Gastroesophageal sphincter (tissue), 4 donors: Measurements from ENCODE around the gene ZNF396. TPM values are rescaled to one million over a fixed set of nuclear protein-coding genes. Genes with fewer than 3 reads are reported as not detected.

ENCODE experiments used
- ATAC-seq: fragments of 150-250 bp; one replicate; pipeline ENCODE4 v1.9.1; 2016; ENCODE audit warnings: mild to moderate bottlenecking, moderate library complexity
- H3K27ac ChIP-seq, 4 donors: fragments of 200-600 bp; sonication (generic) in 3 of 4; 1 replicate in 3 of 4; 2 replicates in 1 of 4; pipeline ENCODE4 v1.5.1; 2016 to 2019
- H3K27me3 ChIP-seq: fragments of 200-600 bp; sonication (generic); one replicate; pipeline ENCODE4 v1.5.1; 2019
- H3K36me3 ChIP-seq, 2 donors: fragments of 200-600 bp; sonication (generic); one replicate each; pipeline ENCODE4 v1.5.1; 2019; ENCODE audit warnings: control low read depth in 1 of 2
- H3K4me1 ChIP-seq, 3 donors: fragments of 200-600 bp; sonication (generic); 1 replicate in 2 of 3; 2 replicates in 1 of 3; pipeline ENCODE4 v1.5.1; 2016 to 2019; ENCODE audit warnings: control low read depth in 2 of 3
- H3K4me3 ChIP-seq, 2 donors: fragments of 200-600 bp; sonication (generic); one replicate each; pipeline ENCODE4 v1.5.1; 2019; ENCODE audit warnings: mild to moderate bottlenecking in 1 of 2, moderate library complexity in 1 of 2
- H3K9me3 ChIP-seq, 3 donors: fragments of 200-600 bp; sonication (generic); one replicate each; pipeline ENCODE4 v1.5.1; 2017 to 2019; ENCODE audit warnings: control low read depth in 2 of 3
- EP300 ChIP-seq: sonication (generic); formaldehyde crosslinking; IDR thresholded peaks from one replicate; pipeline ENCODE4 v1.6.1; 2017; ENCODE audit warnings: antibody characterized with exemption, mild to moderate bottlenecking
- POLR2A ChIP-seq, 2 donors: fragments of 450-650 bp; IDR thresholded peaks; one replicate each; pipeline ENCODE4 v1.6.1; 2017; ENCODE audit warnings: antibody characterized with exemption in 2 of 2, mild to moderate bottlenecking in 2 of 2, moderate library complexity in 1 of 2
- POLR2AphosphoS5 ChIP-seq: sonication (generic); formaldehyde crosslinking; IDR thresholded peaks from one replicate; pipeline ENCODE4 v1.6.1; 2017; ENCODE audit warnings: antibody characterized with exemption
- WGBS, 2 donors: methylation state at CpG; one replicate each; pipeline ENCODE4 v1.1.5; 2018; ENCODE audit warnings: low coverage in 1 of 2; 5-methylcytosine and 5-hydroxymethylcytosine counted together
- total RNA-seq, 4 donors: library from RNA; depleted of rRNA; stranded (reverse); fragments of >200 nt; gene quantifications; one replicate each; pipeline ENCODE4 v1.1.0, GENCODE V29; 2016
- TF ChIP-seq, protein P1 (sequence below), 4 experiments: fragments of 200-600 bp in 2 of 4; fragments of 450-650 bp in 2 of 4; sonication (generic) in 1 of 4; IDR thresholded peaks; one replicate each; pipeline ENCODE4 v1.5.1; 2017 to 2019; ENCODE audit warnings: antibody characterized with exemption in 4 of 4, mild to moderate bottlenecking in 2 of 4, moderate library complexity in 2 of 4

Gene ZNF396
- total RNA-seq, 4 donors from 2014 or later = 2.2 to 4.1 (median 3.1) TPM

DNA sequence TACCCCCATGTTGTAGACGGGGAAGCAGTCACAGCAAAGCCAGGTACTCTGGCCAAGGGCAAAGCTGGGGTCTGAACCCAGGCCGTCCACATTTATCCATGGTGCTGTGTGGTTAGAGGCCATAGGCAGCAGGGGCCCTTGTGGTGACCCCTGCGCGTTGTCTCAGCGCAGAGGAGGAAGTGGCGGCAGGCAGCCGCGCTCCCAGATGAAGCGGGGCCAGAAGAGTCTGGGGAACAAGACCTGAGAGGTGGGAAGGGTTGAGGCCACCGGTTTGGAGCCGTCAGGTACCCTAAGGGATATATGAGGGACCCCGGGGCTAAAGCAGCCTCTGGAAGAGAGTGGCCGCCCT is 770 bp downstream of the ZNF396 start:
- no peak for TF ChIP-seq POLR2AphosphoS5
- TF ChIP-seq, protein P1, sequence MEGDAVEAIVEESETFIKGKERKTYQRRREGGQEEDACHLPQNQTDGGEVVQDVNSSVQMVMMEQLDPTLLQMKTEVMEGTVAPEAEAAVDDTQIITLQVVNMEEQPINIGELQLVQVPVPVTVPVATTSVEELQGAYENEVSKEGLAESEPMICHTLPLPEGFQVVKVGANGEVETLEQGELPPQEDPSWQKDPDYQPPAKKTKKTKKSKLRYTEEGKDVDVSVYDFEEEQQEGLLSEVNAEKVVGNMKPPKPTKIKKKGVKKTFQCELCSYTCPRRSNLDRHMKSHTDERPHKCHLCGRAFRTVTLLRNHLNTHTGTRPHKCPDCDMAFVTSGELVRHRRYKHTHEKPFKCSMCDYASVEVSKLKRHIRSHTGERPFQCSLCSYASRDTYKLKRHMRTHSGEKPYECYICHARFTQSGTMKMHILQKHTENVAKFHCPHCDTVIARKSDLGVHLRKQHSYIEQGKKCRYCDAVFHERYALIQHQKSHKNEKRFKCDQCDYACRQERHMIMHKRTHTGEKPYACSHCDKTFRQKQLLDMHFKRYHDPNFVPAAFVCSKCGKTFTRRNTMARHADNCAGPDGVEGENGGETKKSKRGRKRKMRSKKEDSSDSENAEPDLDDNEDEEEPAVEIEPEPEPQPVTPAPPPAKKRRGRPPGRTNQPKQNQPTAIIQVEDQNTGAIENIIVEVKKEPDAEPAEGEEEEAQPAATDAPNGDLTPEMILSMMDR (IDR thresholded peaks at IDR 0.05) = no peak
- TF ChIP-seq POLR2A (IDR thresholded peaks at IDR 0.05) = no peak
- TF ChIP-seq EP300 = no peak
- peak overlapping the region in 2 of 4 donors; percentile 56 to 77 for H3K27ac ChIP-seq
- peaks cover 0 to 13% (median 3%) of the 10 kb centered on the region in 3 donors for H3K4me1 ChIP-seq
- 34 to 50% methylated on average over 1 to 9 of the region's 13 CpGs for WGBS, 2 donors
- H3K9me3 ChIP-seq = no peaks in the 10 kb centered on the region
- no peaks in the 10 kb centered on the region for H3K27me3 ChIP-seq
- peak overlapping the region; percentile 69 to 86 for H3K4me3 ChIP-seq
- H3K36me3 ChIP-seq = peaks cover 0 to 13% of the 10 kb centered on the region in 2 donors
- peak; percentile 41 for ATAC-seq

DNA sequence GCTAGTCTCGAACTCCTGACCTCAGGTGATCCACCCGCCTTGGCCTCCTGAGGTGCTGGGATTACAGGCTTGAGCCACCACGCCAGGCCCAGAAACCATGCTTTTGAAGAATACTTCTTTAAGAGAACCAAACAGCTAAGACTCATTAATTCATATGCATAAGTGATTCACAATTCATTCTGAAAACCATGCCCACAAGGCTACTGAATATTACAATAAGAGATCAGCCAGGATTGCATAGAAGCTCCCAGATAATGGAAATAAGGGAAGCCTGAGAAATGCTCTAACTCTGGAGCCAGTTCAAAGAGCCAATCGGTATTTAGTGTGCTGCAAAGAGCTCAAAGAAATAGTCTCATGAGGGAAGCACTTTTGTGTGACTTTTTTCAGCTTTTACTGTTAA is 2.4 kb downstream of the ZNF396 start:
- no peaks in the 10 kb centered on the region for H3K27me3 ChIP-seq
- H3K4me3 ChIP-seq = no peak overlapping the region
- no peak overlapping the region for H3K27ac ChIP-seq
- H3K4me1 ChIP-seq = peaks cover 0 to 13% (median 3%) of the 10 kb centered on the region in 3 donors
- H3K36me3 ChIP-seq = peaks cover 0 to 19% of the 10 kb centered on the region in 2 donors
- TF ChIP-seq EP300 (no peak), POLR2AphosphoS5 (no peak), POLR2A (IDR thresholded peaks at IDR 0.05) (no peak)
- TF ChIP-seq, protein P1 (IDR thresholded peaks at IDR 0.05) = no peak
- ATAC-seq = no peak
- WGBS, 2 donors = 84 to 89% methylated on average over 3 to 4 of the region's 4 CpGs
- H3K9me3 ChIP-seq = no peaks in the 10 kb centered on the region

DNA sequence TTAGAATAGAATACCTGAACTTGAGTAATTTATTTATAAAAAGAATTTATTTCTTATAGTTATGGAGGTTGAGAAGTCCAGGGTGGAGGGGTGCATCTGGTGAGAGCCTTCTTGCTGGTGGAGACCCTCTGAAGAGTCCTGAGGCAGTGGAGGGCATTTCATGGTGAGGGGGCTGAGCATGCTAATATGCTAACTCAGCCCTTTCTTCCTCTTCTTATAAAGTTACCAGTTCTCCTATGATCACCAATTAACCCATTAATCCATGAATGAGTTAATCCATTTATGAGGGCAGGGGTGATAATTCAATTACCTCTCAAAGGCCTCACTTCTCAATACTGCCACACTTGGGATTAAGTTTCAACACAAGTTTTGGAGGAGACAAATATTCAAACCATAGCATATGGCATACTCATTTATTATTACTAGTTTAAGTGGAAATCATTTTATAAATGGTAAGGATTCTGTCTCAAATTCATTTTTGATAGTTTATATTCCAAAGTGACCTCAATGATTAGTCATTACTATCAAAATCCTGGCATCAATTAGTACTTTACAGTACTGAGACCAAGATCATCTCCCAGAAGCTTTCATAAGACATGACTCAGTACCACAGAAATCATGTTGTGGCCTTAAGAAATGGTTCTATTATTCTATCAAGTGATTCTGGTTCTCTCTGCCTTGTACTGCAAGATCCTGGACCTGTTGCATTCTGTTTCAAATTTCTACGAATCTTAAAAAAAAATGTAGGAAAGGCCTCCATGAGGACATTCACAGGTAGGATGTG is 5.5 kb downstream of the ZNF396 start:
- Histone ChIP-seq H3K4me3 (no peak overlapping the region), H3K4me1 (peaks cover 0 to 6% (median 3%) of the 10 kb centered on the region in 3 donors), H3K27ac (no peak overlapping the region), H3K9me3 (no peaks in the 10 kb centered on the region), H3K36me3 (peaks cover 0 to 30% of the 10 kb centered on the region in 2 donors), H3K27me3 (no peaks in the 10 kb centered on the region)
- no peak for ATAC-seq
- 83 to 100% methylated on average over 1 of the region's 1 CpG for WGBS, 2 donors
- TF ChIP-seq, protein P1 (IDR thresholded peaks at IDR 0.05) = no peak
- TF ChIP-seq POLR2A (IDR thresholded peaks at IDR 0.05) (no peak), POLR2AphosphoS5 (no peak), EP300 (no peak)

- WGBS, 2 donors = 88 to 93% methylated on average over 6 of the region's 6 CpGs
- Histone ChIP-seq H3K27ac (no peak overlapping the region), H3K36me3 (peaks cover 0 to 30% of the 10 kb centered on the region in 2 donors), H3K27me3 (no peaks in the 10 kb centered on the region), H3K4me1 (no peaks in the 10 kb centered on the region), H3K9me3 (no peaks in the 10 kb centered on the region), H3K4me3 (no peak overlapping the region)
- ATAC-seq = no peak
- TF ChIP-seq EP300 = no peak
- TF ChIP-seq POLR2A (IDR thresholded peaks at IDR 0.05) = no peak
- TF ChIP-seq POLR2AphosphoS5 = no peak
- TF ChIP-seq, protein P1 (IDR thresholded peaks at IDR 0.05) = no peak
These were observed 8.0 kb downstream of the ZNF396 start for GRCh38 chr18:35369126-35369525.

GRCh38 chr18:35368595-35368994 is 8.5 kb downstream of the ZNF396 start:
- Histone ChIP-seq H3K27ac (no peak overlapping the region), H3K36me3 (peaks cover 0 to 26% of the 10 kb centered on the region in 2 donors), H3K4me3 (no peak overlapping the region), H3K9me3 (no peaks in the 10 kb centered on the region), H3K4me1 (no peaks in the 10 kb centered on the region), H3K27me3 (no peaks in the 10 kb centered on the region)
- TF ChIP-seq POLR2AphosphoS5 = no peak
- TF ChIP-seq, protein P1 (IDR thresholded peaks at IDR 0.05) = no peak
- no peak for TF ChIP-seq POLR2A (IDR thresholded peaks at IDR 0.05)
- no peak for TF ChIP-seq EP300
- ATAC-seq = no peak
- WGBS, 2 donors = 85% methylated on average over 6 of the region's 6 CpGs; no CpG with 5 or more reads in 1 of the 2 donors
